Vagina (tissue), 2 donors: Measurements from ENCODE around the gene CDC14B.

Source experiments
- POLR2A ChIP-seq, 2 donors: fragments of 450-650 bp; IDR thresholded peaks; one replicate each; pipeline ENCODE4 v1.6.1; 2017; ENCODE audit warnings: antibody characterized with exemption in 2 of 2, mild to moderate bottlenecking in 2 of 2, moderate library complexity in 2 of 2
- POLR2AphosphoS5 ChIP-seq, 2 donors: sonication (generic); formaldehyde crosslinking; IDR thresholded peaks; one replicate each; pipeline ENCODE4 v1.9.0; 2017; ENCODE audit warnings: antibody characterized with exemption in 2 of 2, mild to moderate bottlenecking in 2 of 2, low read depth in 1 of 2; ENCODE audit not compliant: insufficient read depth in 1 of 2
- TF ChIP-seq, protein P1 (sequence below), 3 experiments: fragments of 450-650 bp in 2 of 3; fragments of 200-600 bp in 1 of 3; sonication (generic) in 1 of 3; IDR thresholded peaks; one replicate each; pipeline ENCODE4 v1.5.1; 2017 to 2019; ENCODE audit warnings: antibody characterized with exemption in 3 of 3, mild to moderate bottlenecking in 2 of 3, moderate library complexity in 2 of 3

DNA sequence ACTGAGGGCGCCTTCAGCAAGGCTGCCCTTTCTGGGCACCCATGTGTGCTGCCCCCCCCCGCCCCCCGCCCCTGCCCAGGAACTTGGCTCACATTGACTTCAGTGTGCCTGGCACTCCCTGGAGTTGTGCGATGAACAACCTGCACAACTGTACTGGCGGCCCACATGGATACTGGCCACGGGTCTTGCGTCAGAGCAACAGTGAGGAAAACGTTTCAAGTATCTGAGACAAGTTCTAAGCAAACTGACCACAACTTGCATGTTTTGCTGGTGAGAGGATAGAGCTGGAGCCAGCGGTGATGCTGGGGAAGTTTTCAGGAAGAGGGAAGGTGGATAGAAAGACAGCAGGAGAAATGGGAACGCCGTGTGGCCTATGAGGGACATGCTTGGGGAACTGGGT, 124.3 kb downstream of the CDC14B start:
- TF ChIP-seq, protein P1, sequence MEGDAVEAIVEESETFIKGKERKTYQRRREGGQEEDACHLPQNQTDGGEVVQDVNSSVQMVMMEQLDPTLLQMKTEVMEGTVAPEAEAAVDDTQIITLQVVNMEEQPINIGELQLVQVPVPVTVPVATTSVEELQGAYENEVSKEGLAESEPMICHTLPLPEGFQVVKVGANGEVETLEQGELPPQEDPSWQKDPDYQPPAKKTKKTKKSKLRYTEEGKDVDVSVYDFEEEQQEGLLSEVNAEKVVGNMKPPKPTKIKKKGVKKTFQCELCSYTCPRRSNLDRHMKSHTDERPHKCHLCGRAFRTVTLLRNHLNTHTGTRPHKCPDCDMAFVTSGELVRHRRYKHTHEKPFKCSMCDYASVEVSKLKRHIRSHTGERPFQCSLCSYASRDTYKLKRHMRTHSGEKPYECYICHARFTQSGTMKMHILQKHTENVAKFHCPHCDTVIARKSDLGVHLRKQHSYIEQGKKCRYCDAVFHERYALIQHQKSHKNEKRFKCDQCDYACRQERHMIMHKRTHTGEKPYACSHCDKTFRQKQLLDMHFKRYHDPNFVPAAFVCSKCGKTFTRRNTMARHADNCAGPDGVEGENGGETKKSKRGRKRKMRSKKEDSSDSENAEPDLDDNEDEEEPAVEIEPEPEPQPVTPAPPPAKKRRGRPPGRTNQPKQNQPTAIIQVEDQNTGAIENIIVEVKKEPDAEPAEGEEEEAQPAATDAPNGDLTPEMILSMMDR (IDR thresholded peaks at IDR 0.05), result no peak
- no peak for TF ChIP-seq POLR2A (IDR thresholded peaks at IDR 0.05)
- no peak for TF ChIP-seq POLR2AphosphoS5 (IDR thresholded peaks at IDR 0.05; ENCODE audit: insufficient read depth in 1 of 2, low read depth in 1 of 2)
